HEK293 (cell line): ENCODE data around the gene PCDH9.
A peak's percentile ranks its signal among the peaks of the same experiment; 100 is the strongest.

Source experiments
- GFI1B ChIP-seq: fragments of 450-650 bp; formaldehyde crosslinking; IDR thresholded peaks from 2 replicates; pipeline ENCODE4 v1.5.1; 2016; ENCODE audit warnings: missing biosample characterization, missing genetic modification characterization
- HOXD13 ChIP-seq: sonication (generic); formaldehyde crosslinking; IDR thresholded peaks from 2 replicates; pipeline ENCODE4 v1.8.0; 2022; ENCODE audit warnings: missing genetic modification reagents, borderline replicate concordance
- OSR2 ChIP-seq: fragments of 450-650 bp; formaldehyde crosslinking; IDR thresholded peaks from 2 replicates; pipeline ENCODE4 v1.5.1; 2016; ENCODE audit warnings: missing biosample characterization, missing genetic modification characterization
- PRDM1 ChIP-seq: fragments of 450-650 bp; formaldehyde crosslinking; IDR thresholded peaks from 2 replicates; pipeline ENCODE4; 2016; ENCODE audit warnings: missing biosample characterization, missing genetic modification characterization
- PRDM10 ChIP-seq: fragments of 450-650 bp; formaldehyde crosslinking; IDR thresholded peaks from 2 replicates; pipeline ENCODE4 v1.5.1; 2016; ENCODE audit warnings: missing biosample characterization, missing genetic modification characterization
- REST ChIP-seq: fragments of 450-650 bp; formaldehyde crosslinking; IDR thresholded peaks from 2 replicates; pipeline ENCODE4 v1.5.1; 2016; ENCODE audit warnings: missing biosample characterization, missing genetic modification characterization
- YY2 ChIP-seq: fragments of 450-650 bp; formaldehyde crosslinking; IDR thresholded peaks from 2 replicates; pipeline ENCODE4 v1.5.1; 2016; ENCODE audit warnings: missing biosample characterization, missing genetic modification characterization
- ZBTB1 ChIP-seq: fragments of 450-650 bp; formaldehyde crosslinking; IDR thresholded peaks from 2 replicates; pipeline ENCODE4 v1.5.1; 2016; ENCODE audit warnings: missing biosample characterization, missing genetic modification characterization
- ZBTB17 ChIP-seq: fragments of 450-650 bp; formaldehyde crosslinking; IDR thresholded peaks from 2 replicates; pipeline ENCODE4 v1.5.1; 2016; ENCODE audit warnings: missing biosample characterization, missing genetic modification characterization
- ZBTB26 ChIP-seq: fragments of 450-650 bp; formaldehyde crosslinking; optimal IDR thresholded peaks from 2 replicates; pipeline ENCODE3; 2016; ENCODE audit warnings: missing biosample characterization, mild to moderate bottlenecking, missing genetic modification characterization
- ZFP3 ChIP-seq: fragments of 450-650 bp; formaldehyde crosslinking; IDR thresholded peaks from 2 replicates; pipeline ENCODE4 v1.5.1; 2016; ENCODE audit warnings: low read depth, missing biosample characterization, missing genetic modification characterization
- ZFP69B ChIP-seq: fragments of 450-650 bp; formaldehyde crosslinking; IDR thresholded peaks from 2 replicates; pipeline ENCODE4 v1.5.1; 2016; ENCODE audit warnings: missing biosample characterization, missing genetic modification characterization
- ZNF114 ChIP-seq: fragments of 450-650 bp; formaldehyde crosslinking; IDR thresholded peaks from 2 replicates; pipeline ENCODE4 v1.5.0; 2017; ENCODE audit warnings: missing biosample characterization, missing genetic modification characterization
- ZNF121 ChIP-seq: fragments of 450-650 bp; formaldehyde crosslinking; IDR thresholded peaks from 2 replicates; pipeline ENCODE4 v1.5.1; 2016; ENCODE audit warnings: missing biosample characterization, missing genetic modification characterization
- ZNF221 ChIP-seq: fragments of 450-650 bp; formaldehyde crosslinking; IDR thresholded peaks from 2 replicates; pipeline ENCODE4 v1.5.1; 2017; ENCODE audit warnings: missing biosample characterization, missing genetic modification characterization, borderline replicate concordance
- ZNF239 ChIP-seq: fragments of 450-650 bp; formaldehyde crosslinking; IDR thresholded peaks from 2 replicates; pipeline ENCODE4 v1.5.1; 2016; ENCODE audit warnings: missing biosample characterization, missing genetic modification characterization
- ZNF302 ChIP-seq: fragments of 450-650 bp; formaldehyde crosslinking; IDR thresholded peaks from 2 replicates; pipeline ENCODE4 v1.5.1; 2016; ENCODE audit warnings: missing biosample characterization, missing genetic modification characterization, low read depth
- ZNF354C ChIP-seq: fragments of 450-650 bp; formaldehyde crosslinking; IDR thresholded peaks from 2 replicates; pipeline ENCODE4 v1.5.1; 2016; ENCODE audit warnings: missing biosample characterization, missing genetic modification characterization, low read depth, borderline replicate concordance
- ZNF473 ChIP-seq: fragments of 450-650 bp; formaldehyde crosslinking; IDR thresholded peaks from 2 replicates; pipeline ENCODE4 v1.5.1; 2017; ENCODE audit warnings: missing biosample characterization, missing genetic modification characterization
- ZNF488 ChIP-seq: fragments of 450-650 bp; formaldehyde crosslinking; IDR thresholded peaks from 2 replicates; pipeline ENCODE4 v1.5.1; 2016; ENCODE audit warnings: missing biosample characterization, missing genetic modification characterization
- ZNF701 ChIP-seq: fragments of 450-650 bp; formaldehyde crosslinking; IDR thresholded peaks from 2 replicates; pipeline ENCODE4 v1.5.1; 2016; ENCODE audit warnings: missing biosample characterization, missing genetic modification characterization
- ZNF76 ChIP-seq: fragments of 450-650 bp; formaldehyde crosslinking; IDR thresholded peaks from 2 replicates; pipeline ENCODE4; 2016; ENCODE audit warnings: low read depth, missing biosample characterization, missing genetic modification characterization, borderline replicate concordance
- ZNF777 ChIP-seq: fragments of 450-650 bp; formaldehyde crosslinking; IDR thresholded peaks from 2 replicates; pipeline ENCODE4 v1.5.1; 2017; ENCODE audit warnings: missing biosample characterization, missing genetic modification characterization, borderline replicate concordance
- ZNF792 ChIP-seq: fragments of 450-650 bp; formaldehyde crosslinking; IDR thresholded peaks from 2 replicates; pipeline ENCODE4 v1.5.1; 2016; ENCODE audit warnings: missing biosample characterization, missing genetic modification characterization
- ZNF830 ChIP-seq: fragments of 450-650 bp; IDR thresholded peaks from 2 replicates; pipeline ENCODE4 v1.5.0; 2018; ENCODE audit warnings: missing biosample characterization, missing genetic modification characterization, low read depth, mild to moderate bottlenecking, moderate library complexity
- ZNF843 ChIP-seq: fragments of 450-650 bp; formaldehyde crosslinking; IDR thresholded peaks from 2 replicates; pipeline ENCODE4 v1.5.1; 2016; ENCODE audit warnings: missing biosample characterization, missing genetic modification characterization
- ZSCAN18 ChIP-seq: fragments of 450-650 bp; formaldehyde crosslinking; IDR thresholded peaks from 2 replicates; pipeline ENCODE4 v1.5.1; 2016; ENCODE audit warnings: missing biosample characterization, missing genetic modification characterization

PCDH9 gene

GRCh38 chr13:67224148-67224846 lies 5.8 kb downstream of the PCDH9 start (continued):
- TF ChIP-seq GFI1B (tag by site-specific recombination) (no peak), ZNF488 (no peak), ZNF777 (tag by site-specific recombination) (no peak), PRDM1 (tag by site-specific recombination) (peak; percentile 83), ZNF114 (tag by site-specific recombination) (no peak), ZNF843 (tag by site-specific recombination) (0 out of 2 replicates have a peak, but pooled peaks have one; percentile 49), ZNF302 (tag by site-specific recombination) (no peak), ZNF830 (tag by site-specific recombination) (peak; percentile 60; the same call in 1 of the 2 replicates), ZNF221 (tag by site-specific recombination) (no peak), ZSCAN18 (no peak), ZBTB1 (tag by site-specific recombination) (no peak), PRDM10 (tag by site-specific recombination) (0 out of 2 replicates have a peak, but pooled peaks have one; percentile 35), ZBTB26 (tag by site-specific recombination) (no peak), ZFP3 (tag by site-specific recombination) (no peak), ZNF473 (tag by site-specific recombination) (no peak), ZNF701 (tag by site-specific recombination) (no peak), ZNF792 (no peak), YY2 (no peak), ZBTB17 (tag by site-specific recombination) (peak; percentile 83), ZFP69B (tag by site-specific recombination) (no peak), ZNF354C (tag by site-specific recombination) (no peak), REST (tag by site-specific recombination) (no peak), ZNF76 (tag by site-specific recombination) (no peak), OSR2 (tag by site-specific recombination) (peak; percentile 79), ZNF121 (tag by site-specific recombination) (no peak), ZNF239 (tag by site-specific recombination) (no peak), HOXD13 (CRISPR knock-in tag) (no peak)
